Measurements from ENCODE around the gene UBE2L5.

Gene UBE2L5

GRCh38 chr13:30406779-30407416 lies 15.4 kb upstream of the UBE2L5 start:
- no peak for DNase-seq (ENCODE audit: low read depth)

- DNase-seq (ENCODE audit: low read depth), result peak; percentile 86
These were observed 13.8 kb upstream of the UBE2L5 start for GRCh38 chr13:30408319-30409101.

- DNase-seq (ENCODE audit: low read depth), result no peak
These were observed 12.2 kb upstream of the UBE2L5 start for GRCh38 chr13:30409886-30410704.

- no peak for DNase-seq (ENCODE audit: low read depth)
These were observed 11.6 kb upstream of the UBE2L5 start for GRCh38 chr13:30410705-30411125.

GRCh38 chr13:30412346-30412745 lies 9.9 kb upstream of the UBE2L5 start:
- no peak for DNase-seq (ENCODE audit: low read depth)

GRCh38 chr13:30413842-30414241 lies 8.5 kb upstream of the UBE2L5 start:
- no peak for DNase-seq (ENCODE audit: low read depth)

- DNase-seq (ENCODE audit: low read depth), result no peak
These were observed 6.8 kb upstream of the UBE2L5 start for GRCh38 chr13:30415430-30416030.

- no peak for DNase-seq (ENCODE audit: low read depth)
These were observed 5.8 kb upstream of the UBE2L5 start for GRCh38 chr13:30416471-30416870.

GRCh38 chr13:30418075-30418716 lies 4.1 kb upstream of the UBE2L5 start:
- no peak for DNase-seq (ENCODE audit: low read depth)

- DNase-seq (ENCODE audit: low read depth), result no peak
These were observed 3.4 kb upstream of the UBE2L5 start for GRCh38 chr13:30418717-30419459.

GRCh38 chr13:30421093-30422053 lies 920 bp upstream of the UBE2L5 start:
- peak; percentile 18 for DNase-seq (ENCODE audit: low read depth)

GRCh38 chr13:30423891-30424290 lies 1.6 kb downstream of the UBE2L5 start:
- no peak for DNase-seq (ENCODE audit: low read depth)

- DNase-seq (ENCODE audit: low read depth), result no peak
These were observed 6.9 kb downstream of the UBE2L5 start for GRCh38 chr13:30429235-30429634.

GRCh38 chr13:30429721-30430694 lies 7.7 kb downstream of the UBE2L5 start:
- no peak for DNase-seq (ENCODE audit: low read depth)

GRCh38 chr13:30431269-30431940 lies 9.1 kb downstream of the UBE2L5 start:
- DNase-seq (ENCODE audit: low read depth), result no peak

- no peak for DNase-seq (ENCODE audit: low read depth)
These were observed 13.7 kb downstream of the UBE2L5 start for GRCh38 chr13:30435911-30436451.

GRCh38 chr13:30437177-30437576 lies 14.9 kb downstream of the UBE2L5 start:
- DNase-seq (ENCODE audit: low read depth), result no peak

- DNase-seq (ENCODE audit: low read depth), result no peak
These were observed 16.0 kb downstream of the UBE2L5 start for GRCh38 chr13:30438286-30438685.
